Occipital lobe (tissue), 2 donors: ENCODE measurements around the gene HNF1B. TPM values are rescaled to one million over a fixed set of nuclear protein-coding genes. Genes with fewer than 3 reads are reported as not detected.

Source experiments
- DNase-seq: peaks from one replicate; lab custom pipeline; 2025; lab: John Stamatoyannopoulos, UW
- total RNA-seq: library from RNA; depleted of rRNA; stranded (reverse); fragments of >200 nt; gene quantifications from one replicate; pipeline ENCODE4 v1.2.3, GENCODE V29; 2014

HNF1B gene
- total RNA-seq, 1 donor from 2014 or later: not detected

DNA sequence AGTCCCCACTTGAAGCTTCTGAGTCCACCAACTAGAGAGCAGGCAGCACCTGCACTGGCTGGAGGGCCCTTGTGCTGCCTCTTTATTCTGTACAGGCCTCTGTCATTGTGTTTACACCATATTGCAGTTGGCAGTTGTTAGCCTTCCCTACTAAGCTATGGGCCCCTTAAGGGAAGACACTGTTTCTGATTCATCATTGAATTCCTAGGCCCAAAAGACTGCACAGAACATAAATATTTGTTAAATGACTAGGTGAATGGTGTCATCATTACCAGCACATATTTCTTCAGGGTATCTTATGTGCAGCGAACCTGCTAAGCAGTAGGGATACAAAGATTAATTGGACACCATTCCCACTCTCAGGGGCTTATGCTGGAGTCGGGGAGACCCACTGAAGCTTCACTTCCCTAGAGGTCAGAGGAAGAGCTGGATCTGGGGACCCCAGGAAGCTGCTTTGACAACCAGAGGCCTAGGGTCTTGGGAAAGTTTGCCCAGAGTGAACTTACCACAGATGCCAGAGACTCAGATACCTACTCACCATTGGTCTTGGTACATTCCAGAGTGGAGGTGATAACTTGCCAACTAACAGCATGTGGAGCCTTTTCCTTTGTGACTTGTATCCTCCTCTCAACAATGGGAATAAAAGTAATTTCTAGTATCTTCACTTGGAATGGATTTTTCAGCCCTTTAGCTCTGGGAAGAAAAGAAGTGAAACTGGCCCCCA, 72.9 kb downstream of the HNF1B start:
- no peak for DNase-seq

DNA sequence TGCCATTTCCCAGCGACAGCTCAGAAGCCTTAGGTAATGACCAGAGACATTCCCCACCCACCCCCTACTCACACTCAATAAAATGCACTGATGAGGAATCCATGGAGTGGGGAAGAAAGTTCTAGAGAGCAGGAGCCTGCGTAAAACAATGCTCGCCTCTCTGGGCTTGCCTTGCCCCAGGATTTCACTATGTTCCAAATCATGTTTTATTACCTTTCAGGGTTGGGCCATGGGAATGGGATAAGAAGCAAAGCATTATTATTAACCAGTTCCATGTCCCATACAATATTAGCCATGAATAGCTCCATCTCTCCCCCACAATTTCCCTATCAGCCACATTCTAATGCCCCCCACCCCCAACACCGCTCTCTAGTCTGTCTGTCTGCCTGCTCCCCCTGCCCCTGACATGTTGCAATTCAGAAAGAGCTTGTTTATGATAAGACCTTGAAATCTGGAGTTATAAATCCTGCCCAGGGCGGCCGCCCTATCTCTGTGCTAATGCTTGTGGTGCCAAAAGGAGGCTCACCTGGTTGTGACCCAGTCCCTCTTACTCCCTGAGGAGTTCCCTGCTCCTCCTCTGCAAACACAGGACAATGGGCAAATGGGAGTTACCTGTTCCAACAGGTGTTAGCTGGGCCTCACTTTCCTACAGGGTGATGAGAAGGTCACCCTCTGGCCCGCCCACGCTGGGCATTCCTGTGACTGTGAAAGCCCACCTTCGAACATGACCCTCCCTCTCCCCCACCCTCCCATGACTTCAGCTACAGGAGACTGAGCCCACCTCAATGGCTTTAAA, 73.6 kb downstream of the HNF1B start:
- no peak for DNase-seq

DNA sequence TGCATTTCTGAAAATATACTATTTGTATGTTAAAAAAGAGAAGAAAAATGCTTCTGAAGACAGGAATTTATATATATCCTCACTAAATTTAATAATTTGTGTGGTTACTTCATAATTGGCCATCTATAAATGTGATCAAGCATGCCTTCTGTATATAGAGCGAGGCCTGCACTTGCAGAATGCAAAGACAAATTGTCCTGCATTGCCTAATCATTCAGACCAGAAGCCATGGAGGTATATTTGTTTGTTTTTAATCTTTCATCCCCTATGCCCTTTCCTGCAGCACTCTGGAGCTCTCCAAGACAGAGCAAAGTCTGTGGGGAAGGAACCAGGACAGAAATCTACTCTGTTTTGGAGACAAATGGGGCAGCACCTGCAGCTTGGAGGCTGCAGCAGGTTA, 77.8 kb downstream of the HNF1B start:
- DNase-seq: no peak

DNA sequence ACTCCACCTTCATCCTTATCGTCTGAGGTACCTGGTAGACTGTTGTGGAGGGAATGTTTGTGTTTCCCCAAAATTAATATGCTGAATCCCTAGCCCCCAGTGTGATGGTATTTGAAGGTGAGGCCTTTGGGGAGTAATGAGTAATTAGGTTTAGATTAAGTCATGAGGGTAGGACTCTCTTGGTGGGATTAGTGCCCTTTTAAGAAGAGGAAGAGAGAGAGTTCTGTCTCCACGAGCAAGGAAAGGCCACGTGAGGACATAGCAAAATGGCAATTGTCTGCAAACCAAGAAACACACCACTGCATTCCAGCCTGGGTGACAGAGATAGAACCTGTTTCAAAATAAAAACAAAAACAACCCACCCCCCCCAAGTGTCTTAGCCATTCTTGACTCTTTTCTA, 80.6 kb downstream of the HNF1B start:
- DNase-seq: no peak

DNA sequence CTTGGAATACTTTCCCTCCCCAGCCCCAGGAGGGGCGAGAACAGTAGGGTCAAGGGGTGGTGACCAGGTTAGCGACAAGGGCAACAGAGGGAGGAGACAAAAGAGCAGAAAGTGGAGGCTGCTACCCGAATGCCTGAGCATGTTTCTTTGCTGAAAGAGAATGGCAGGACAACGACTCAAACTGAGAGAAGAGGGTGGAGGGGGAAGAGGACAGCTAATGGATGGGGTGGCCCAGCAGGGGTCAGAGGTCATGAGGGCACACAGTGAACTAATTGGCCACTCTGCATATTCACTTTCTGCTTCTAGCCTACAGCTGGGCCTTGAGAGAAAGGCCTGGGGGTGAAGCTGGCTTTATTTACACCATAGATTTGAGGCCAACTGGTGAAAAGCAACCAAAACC, 82.5 kb downstream of the HNF1B start:
- DNase-seq: no peak

DNA sequence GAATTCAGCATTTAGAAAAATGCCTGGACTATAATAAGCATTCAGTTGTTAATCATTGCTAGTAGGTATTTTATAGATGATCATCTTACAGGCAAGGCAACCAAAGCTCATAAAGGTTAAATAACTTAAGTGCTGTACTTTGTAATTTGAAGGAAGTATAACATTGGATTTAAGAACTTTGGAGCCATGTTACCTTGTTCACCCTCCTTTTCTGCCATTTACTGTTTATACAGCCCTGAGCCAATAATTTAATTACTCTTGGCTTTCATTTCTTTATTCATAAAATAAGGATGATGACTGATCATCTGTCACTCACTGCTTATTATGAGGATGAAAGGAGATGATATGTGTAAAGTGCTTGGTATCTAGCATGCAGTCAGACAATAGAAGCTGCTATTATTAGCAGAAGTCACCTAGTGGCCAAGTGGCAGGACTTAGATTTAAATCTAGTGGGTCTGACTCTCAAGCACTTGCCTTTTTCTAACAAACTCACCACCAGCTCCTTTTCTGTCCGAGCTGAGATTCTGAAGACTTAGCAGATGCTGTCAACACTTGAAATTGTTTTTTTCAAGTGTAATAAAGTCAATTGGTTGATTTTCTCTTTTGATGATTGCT, 83.4 kb downstream of the HNF1B start:
- no peak for DNase-seq

DNA sequence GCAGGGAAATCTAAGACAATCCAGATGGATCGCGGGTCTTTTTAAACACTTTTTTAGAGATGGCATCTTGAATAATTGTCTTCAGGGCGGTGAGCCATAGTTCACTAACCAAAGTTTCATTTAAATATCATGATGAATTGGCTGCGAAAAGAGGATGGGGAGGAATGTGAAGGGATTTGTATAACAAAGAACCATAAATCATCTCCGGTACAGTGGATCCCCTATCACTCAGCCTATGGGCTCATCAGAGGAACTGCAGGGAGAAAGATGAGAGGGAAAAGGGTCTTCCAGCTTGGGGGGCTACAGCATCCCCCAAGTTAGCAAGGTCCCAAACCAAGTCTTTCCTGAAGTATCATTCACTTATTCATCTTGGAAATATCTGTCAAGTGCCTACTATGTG, 84.9 kb downstream of the HNF1B start:
- DNase-seq: no peak

DNA sequence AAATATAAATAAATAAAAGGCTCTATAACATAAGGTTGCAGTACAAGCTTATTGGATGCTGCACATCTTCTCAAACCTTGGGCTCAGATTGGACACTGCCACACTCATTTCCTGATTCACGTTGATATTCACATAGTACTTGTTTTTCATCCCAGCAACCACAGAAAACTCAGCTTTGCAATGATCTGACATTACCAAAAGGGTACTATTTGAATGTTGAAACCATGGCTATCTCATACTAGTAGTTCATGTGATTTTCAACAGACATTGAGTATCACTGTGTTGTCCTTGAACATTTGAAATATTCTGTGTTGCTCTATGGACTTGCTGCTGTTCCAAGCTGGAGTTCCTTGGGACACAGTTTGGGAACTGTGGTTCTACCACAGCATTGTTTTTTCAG, 87.7 kb downstream of the HNF1B start:
- DNase-seq: no peak

DNA sequence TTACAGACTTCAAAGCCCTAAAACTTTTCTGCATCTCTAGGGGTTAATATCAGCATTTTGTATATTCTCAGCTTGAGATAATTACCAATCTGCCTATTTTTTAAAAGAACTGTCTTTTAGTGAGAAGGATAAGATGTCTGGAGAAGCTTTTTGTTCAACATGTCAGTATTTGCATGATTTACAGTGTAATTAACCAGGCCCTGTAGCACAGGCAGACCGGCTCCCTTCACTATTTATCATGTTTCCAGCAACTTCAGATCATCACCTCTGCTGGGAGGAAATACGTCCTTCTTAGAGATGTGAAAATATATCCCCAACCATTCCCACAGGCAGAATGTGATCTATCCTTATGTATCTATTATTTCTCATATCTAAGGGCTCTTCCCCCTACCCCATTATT, 93.0 kb downstream of the HNF1B start:
- no peak for DNase-seq

DNA sequence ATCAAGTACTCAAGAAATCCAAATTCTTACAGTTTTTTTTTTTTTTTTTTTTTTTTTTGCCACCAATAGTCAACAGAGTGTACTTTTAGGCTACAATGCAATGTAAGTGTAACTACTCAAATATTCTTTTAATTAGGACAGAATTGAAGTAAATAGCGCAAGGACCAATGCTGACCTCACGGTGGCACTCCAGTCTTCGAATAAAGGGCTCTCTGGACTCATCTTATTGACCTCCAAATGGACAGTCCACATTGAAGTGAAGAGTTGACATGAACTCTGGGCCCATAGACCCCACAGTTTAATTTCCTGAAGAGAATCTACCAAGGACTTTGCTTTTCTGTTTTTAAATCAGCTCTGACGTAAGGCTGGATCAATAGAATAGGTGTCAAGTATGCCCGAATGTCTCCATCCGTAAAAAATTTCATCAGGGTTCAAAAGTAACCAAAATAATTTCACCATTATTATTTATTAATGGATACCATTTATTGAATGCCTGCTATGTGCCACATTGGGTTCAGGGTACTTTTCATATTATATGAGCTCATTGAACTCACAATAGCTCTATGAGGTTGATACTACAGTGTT, 94.3 kb downstream of the HNF1B start:
- no peak for DNase-seq

DNA sequence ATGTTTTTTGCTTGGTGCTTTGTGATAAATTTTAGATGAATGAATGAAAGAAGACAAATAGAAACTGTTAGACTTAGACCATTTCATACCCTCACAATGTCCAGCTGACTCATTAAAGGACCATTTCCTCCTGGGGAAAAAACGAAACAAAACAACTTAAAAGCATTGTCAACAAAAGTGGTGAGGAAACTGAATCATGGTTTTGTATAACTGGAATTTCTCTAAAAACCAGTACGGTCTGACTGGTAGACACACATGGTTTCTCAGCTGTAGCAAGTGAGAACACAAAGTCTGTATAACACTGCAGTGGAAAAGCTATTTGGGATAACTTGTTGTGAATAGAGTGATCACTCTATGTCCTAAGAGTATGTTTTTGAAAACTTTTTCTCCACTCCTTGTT, 96.3 kb downstream of the HNF1B start:
- no peak for DNase-seq

DNA sequence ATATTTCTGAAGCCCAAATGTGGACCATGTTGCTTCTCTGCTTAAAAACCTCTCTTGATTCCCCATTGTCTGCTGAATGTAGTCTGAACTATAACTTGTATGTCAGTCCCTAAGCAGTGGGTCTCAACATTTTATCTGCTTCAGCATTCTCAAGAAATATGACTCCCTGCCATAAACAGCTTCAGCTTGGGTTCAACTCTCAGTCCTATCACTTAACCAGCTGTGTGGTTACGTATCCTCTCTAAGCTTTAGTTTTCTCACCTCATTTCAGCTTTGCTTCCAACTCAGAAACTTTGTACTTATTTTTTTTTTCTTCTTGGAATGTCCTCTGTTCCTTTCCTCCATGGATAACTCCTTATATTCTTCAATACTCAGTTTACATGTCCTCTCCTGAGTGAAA, 97.0 kb downstream of the HNF1B start:
- no peak for DNase-seq

DNA sequence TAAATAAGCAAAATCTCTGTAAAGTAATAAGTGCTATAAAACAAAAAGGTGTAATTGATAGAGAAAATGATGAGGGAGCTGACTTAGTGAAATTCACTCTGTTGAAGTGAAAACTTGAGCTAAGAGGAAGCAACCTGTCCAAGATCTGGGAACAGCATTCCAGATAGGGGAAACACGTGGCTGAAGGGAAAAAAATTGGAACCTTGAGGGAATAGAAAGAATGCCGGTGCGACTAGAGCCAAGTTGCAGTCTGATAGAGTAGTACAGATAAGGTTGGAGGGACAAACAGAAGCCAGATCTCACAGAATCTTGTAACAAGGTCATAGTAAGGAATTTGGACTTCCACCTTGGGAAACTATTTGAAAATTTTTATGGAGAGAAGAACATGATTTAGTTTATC, 101.0 kb downstream of the HNF1B start:
- no peak for DNase-seq

DNA sequence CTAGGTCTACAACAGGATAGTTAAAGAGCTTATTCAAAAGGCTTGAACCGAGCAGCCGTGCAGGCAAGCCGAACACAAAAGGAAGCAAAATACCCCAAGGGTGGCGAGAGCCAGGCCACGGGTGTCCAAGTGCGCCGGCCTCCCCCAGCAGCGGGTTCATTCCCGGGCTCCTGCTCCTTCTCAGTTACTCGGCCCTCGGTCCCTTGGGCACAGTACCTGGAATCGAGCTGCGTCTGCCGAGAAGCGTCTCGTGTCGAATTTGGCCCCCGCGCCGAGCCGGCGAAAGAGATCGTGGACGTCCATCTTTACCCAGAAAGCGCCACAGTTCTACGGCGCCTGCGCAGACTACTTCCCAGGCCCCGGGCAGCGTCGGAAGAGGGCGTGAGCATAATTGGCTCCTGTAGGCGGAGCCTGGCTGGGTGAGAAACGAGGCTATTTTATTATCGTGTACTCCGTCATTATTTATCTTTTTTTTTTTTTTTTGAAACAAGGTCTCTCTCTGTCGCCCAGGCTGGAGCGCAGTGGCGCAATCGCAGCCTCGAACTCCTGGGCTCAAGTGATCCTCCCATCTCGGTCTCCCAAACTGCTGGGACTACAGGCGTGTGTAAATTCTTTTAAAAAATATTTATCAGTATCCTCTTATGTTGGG, 101.6 kb downstream of the HNF1B start, which contains the start of gene DDX52:
DDX52 (minus strand) TSS at position 329 of the 649 bp plus-strand sequence; CDS start at position 303, 26 bp downstream.
- peak; percentile 82 for DNase-seq

DNA sequence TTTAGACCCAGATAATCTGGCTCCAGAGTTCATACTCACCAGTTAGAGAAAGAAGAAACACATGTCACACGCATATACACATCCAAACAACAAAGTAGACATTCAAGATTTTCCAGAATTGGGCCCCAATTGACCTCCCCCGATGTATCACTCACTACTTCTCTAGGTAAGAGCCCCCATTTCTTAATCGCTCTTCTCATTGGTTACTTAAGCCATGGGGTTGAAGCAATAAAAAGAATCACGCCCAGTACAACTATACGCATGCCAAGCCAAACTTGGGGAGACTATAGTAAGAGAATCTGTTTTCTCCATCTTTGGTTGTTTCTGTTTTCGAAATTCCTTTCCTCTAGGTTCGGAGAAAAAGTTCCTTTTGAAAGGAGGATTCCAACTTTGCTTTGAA, 102.2 kb downstream of the HNF1B start:
- DNase-seq: no peak

DNA sequence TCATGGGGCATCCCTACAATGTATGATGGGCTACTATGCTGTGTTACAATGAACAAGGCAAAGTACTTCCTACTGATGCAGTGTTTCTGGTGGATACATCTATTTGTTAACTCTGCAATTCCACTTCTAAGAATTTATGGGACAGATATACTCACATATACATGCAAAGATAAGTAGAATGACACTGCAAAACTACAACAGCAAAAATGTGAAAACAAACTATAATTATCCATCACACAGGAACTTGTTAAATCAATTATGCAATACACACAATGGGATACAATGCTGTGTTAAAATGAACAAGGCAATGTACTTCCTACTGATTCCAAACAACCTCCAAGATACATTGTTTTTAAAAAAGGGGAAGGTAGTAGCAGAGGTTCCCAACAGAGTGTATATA, 104.8 kb downstream of the HNF1B start:
- DNase-seq: no peak

DNA sequence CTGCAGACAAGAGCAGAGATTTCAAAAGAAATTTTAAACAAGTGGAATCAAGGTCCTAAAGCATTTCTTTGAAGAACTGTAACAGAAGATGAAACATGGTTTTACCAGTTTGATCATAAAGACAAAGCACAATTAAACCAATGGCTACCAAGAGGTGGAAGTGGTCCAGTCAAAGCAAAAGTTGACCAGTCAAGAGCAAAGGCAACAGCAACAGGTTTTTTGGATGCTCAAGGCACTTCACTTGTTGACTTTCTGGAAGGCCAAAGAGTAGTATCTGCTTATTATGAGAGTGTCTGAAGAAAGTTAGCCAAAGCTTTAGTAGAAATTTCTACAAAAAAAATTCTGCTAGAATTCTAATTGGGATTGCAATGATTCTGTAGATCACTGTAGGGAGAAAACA, 106.9 kb downstream of the HNF1B start:
- no peak for DNase-seq
